ENCODE data around the gene ZBTB48. TPM values are rescaled to one million over a fixed set of nuclear protein-coding genes. Genes with fewer than 3 reads are reported as not detected.

The ZBTB48 gene
- total RNA-seq, 1 experiment from 2014 or later, result 41.9 TPM

GRCh38 chr1:6585081-6585722 is 5.4 kb downstream of the ZBTB48 start:
- ChIA-PET RAD21 (ENCODE audit: low non-redundant PET in 1 of 2, low total read pairs in 2 of 2, uncharacterized antibody in 2 of 2, unreplicated experiment in 2 of 2) (no interaction called here), CTCF (no interaction called here), POLR2A (no interaction called here)
- DNase-seq (ENCODE audit: low read depth, low spot score), result no peak
- no peak overlapping the region for H3K27ac ChIP-seq (ENCODE audit: low read depth, low read length)
- H3K36me3 ChIP-seq (ENCODE audit: control insufficient read depth in 1 of 2, insufficient read depth in 2 of 2, low read length in 2 of 2), result peaks cover 3 to 11% of the 10 kb centered on the region in 2 experiments; a peak in 3 of 4 replicates
- H3K4me1 ChIP-seq (ENCODE audit: control insufficient read depth in 1 of 2, insufficient read depth in 2 of 2, low read length in 2 of 2), result peaks cover 7 to 16% of the 10 kb centered on the region in 2 experiments
- BruUV-seq (replicated peaks), result no TSS peak
- ATAC-seq, result no peak
- H3K4me2 ChIP-seq (ENCODE audit: low read length), result no peak overlapping the region
- no peak overlapping the region for H3K4me3 ChIP-seq (replicated peaks in 1 of 2; ENCODE audit: low read depth in 1 of 2, low read length in 2 of 2)
- no peaks in the 10 kb centered on the region for H3K27me3 ChIP-seq (ENCODE audit: insufficient read depth, low read length)
- H2AFZ ChIP-seq (ENCODE audit: low read depth, low read length, poor library complexity, severe bottlenecking), result no peak overlapping the region
- intact Hi-C loops (cut with micrococcal nuclease), result no loop called here
- no peaks in the 10 kb centered on the region for H3K9me2 ChIP-seq (ENCODE audit: insufficient read depth)
- peaks cover 27% of the 10 kb centered on the region for H3K79me2 ChIP-seq (ENCODE audit: insufficient read depth, low read length)
- H3K9ac ChIP-seq (ENCODE audit: low read length), result no peak overlapping the region
- TF ChIP-seq MAX (IDR thresholded peaks at IDR 0.05), result no peak
- TF ChIP-seq POLR2A (IDR thresholded peaks at IDR 0.05; ENCODE audit: borderline replicate concordance, extremely low read depth, insufficient read depth, insufficient read length), result no peak
- TF ChIP-seq ZNF274 (IDR thresholded peaks at IDR 0.05; ENCODE audit: low read depth, low read length), result no peak
- no peak for TF ChIP-seq REST (IDR thresholded peaks at IDR 0.05; ENCODE audit: low read depth)
- H3K9me3 ChIP-seq (ENCODE audit: control insufficient read depth in 1 of 2, insufficient read depth in 1 of 2, low read depth in 1 of 2, low read length in 2 of 2), result no peaks in the 10 kb centered on the region
- H4K20me1 ChIP-seq (ENCODE audit: insufficient read depth), result no peaks in the 10 kb centered on the region

GRCh38 chr1:6585841-6586240 is 6.0 kb downstream of the ZBTB48 start:
- H3K9me2 ChIP-seq (ENCODE audit: insufficient read depth), result no peaks in the 10 kb centered on the region
- no peak overlapping the region for H3K4me2 ChIP-seq (ENCODE audit: low read length)
- H3K79me2 ChIP-seq (ENCODE audit: insufficient read depth, low read length), result peaks cover 20% of the 10 kb centered on the region
- ChIA-PET RAD21 (ENCODE audit: low non-redundant PET in 1 of 2, low total read pairs in 2 of 2, uncharacterized antibody in 2 of 2, unreplicated experiment in 2 of 2) (no interaction called here), CTCF (no interaction called here), POLR2A (no interaction called here)
- intact Hi-C loops (cut with micrococcal nuclease), result no loop called here
- peaks cover 5 to 12% of the 10 kb centered on the region in 2 experiments for H3K4me1 ChIP-seq (ENCODE audit: control insufficient read depth in 1 of 2, insufficient read depth in 2 of 2, low read length in 2 of 2)
- no peaks in the 10 kb centered on the region for H3K9me3 ChIP-seq (ENCODE audit: control insufficient read depth in 1 of 2, insufficient read depth in 1 of 2, low read depth in 1 of 2, low read length in 2 of 2)
- no peaks in the 10 kb centered on the region for H3K27me3 ChIP-seq (ENCODE audit: insufficient read depth, low read length)
- H3K4me3 ChIP-seq (replicated peaks in 1 of 2; ENCODE audit: low read depth in 1 of 2, low read length in 2 of 2), result no peak overlapping the region
- no peak overlapping the region for H3K9ac ChIP-seq (ENCODE audit: low read length)
- ATAC-seq (no peak), DNase-seq (ENCODE audit: low read depth, low spot score) (no peak)
- H2AFZ ChIP-seq (ENCODE audit: low read depth, low read length, poor library complexity, severe bottlenecking), result no peak overlapping the region
- no peak for TF ChIP-seq RAD21 (IDR thresholded peaks at IDR 0.05; ENCODE audit: low read depth)
- H4K20me1 ChIP-seq (ENCODE audit: insufficient read depth), result no peaks in the 10 kb centered on the region
- no peak overlapping the region for H3K27ac ChIP-seq (ENCODE audit: low read depth, low read length)
- peaks cover 7 to 11% of the 10 kb centered on the region in 2 experiments; a peak in 3 of 4 replicates for H3K36me3 ChIP-seq (ENCODE audit: control insufficient read depth in 1 of 2, insufficient read depth in 2 of 2, low read length in 2 of 2)
- BruUV-seq (replicated peaks), result no TSS peak

Data from HCT116 (cell line).